ENCODE data around the gene ABCA13. TPM values are rescaled to one million over a fixed set of nuclear protein-coding genes. Genes with fewer than 3 reads are reported as not detected.

The ABCA13 gene
- total RNA-seq, 1 donor from 2014 or later, result 2.2 TPM

DNA sequence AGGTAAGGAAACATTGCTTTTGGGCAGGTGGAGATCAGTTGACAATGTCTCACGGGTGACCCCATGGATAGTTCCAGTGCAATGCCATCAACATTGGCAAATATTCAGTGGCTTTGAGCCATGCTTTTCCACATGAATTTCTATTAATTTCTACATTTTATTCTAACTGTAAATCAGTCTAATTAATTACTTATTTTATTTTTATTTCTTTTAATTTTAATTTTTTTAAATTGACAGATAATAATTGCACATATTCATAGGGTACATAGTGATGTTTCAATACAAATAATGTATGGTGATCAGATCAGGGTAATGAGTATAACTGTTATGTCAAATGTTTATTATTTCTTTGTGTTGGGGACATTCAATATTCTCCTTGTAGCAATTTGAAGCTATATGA, 3.8 kb downstream of the ABCA13 start:
- TF ChIP-seq, protein P1, sequence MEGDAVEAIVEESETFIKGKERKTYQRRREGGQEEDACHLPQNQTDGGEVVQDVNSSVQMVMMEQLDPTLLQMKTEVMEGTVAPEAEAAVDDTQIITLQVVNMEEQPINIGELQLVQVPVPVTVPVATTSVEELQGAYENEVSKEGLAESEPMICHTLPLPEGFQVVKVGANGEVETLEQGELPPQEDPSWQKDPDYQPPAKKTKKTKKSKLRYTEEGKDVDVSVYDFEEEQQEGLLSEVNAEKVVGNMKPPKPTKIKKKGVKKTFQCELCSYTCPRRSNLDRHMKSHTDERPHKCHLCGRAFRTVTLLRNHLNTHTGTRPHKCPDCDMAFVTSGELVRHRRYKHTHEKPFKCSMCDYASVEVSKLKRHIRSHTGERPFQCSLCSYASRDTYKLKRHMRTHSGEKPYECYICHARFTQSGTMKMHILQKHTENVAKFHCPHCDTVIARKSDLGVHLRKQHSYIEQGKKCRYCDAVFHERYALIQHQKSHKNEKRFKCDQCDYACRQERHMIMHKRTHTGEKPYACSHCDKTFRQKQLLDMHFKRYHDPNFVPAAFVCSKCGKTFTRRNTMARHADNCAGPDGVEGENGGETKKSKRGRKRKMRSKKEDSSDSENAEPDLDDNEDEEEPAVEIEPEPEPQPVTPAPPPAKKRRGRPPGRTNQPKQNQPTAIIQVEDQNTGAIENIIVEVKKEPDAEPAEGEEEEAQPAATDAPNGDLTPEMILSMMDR (IDR thresholded peaks at IDR 0.05), result no peak
- H3K27me3 ChIP-seq (ENCODE audit: low read depth), result no peaks in the 10 kb centered on the region
- no peaks in the 10 kb centered on the region for H3K36me3 ChIP-seq
- ATAC-seq (no peak), DNase-seq (no peak)
- intact Hi-C loops (cut with DNase I), result no loop called here
- no peaks in the 10 kb centered on the region for H3K4me1 ChIP-seq
- no peak overlapping the region for H3K4me3 ChIP-seq
- H3K27ac ChIP-seq, result no peak overlapping the region
- no peaks in the 10 kb centered on the region for H3K9me3 ChIP-seq

DNA sequence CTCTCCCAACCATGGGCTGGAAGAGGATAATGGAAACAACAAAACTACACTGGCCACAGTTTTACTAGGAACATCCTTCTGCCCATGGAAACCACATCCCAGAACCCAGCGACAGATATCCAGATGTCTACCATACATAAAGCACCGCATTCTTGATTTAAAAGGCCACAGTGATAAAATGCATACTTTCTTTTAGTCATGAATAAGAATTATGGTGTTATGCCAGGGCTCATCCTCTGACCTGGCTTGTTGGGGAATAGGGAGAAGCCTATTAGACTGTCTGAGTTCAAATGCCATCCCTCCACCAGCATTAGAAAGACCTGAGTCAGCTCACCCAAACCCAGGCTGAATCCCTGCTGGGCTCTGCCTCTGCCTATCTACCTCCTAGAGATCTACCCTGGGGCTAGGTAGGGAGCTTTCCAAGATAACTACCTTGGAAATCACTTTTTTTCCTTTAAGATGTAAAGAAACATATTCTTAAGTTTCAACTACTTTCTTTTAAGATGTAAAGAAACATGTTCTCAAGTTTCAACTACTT, 5.2 kb downstream of the ABCA13 start:
- no peaks in the 10 kb centered on the region for H3K4me1 ChIP-seq
- DNase-seq (no peak), ATAC-seq (no peak)
- H3K27ac ChIP-seq, result no peak overlapping the region
- no peaks in the 10 kb centered on the region for H3K27me3 ChIP-seq (ENCODE audit: low read depth)
- intact Hi-C loops (cut with DNase I), result no loop called here
- no peaks in the 10 kb centered on the region for H3K9me3 ChIP-seq
- no peak overlapping the region for H3K4me3 ChIP-seq
- no peaks in the 10 kb centered on the region for H3K36me3 ChIP-seq
- TF ChIP-seq, protein P1 (IDR thresholded peaks at IDR 0.05), result no peak

DNA sequence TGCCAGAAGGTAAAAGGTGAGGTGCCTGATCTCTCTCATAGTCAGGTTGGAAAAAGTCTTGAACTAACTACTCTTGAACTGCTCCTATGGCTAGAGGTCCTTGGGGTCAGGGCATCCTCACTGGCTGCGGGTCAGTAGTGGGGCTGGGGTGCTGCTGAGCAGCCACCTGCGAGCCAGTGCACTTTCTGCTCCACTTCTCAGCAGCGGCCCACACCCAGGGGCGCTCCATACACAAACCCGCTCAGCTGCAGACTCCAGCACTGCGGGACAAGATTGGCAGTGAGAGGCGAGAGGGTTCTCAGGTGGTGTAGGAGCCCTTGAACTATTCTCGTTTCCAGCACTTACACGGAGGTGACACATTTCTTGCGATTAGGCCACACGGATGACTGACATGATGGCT, 6.0 kb downstream of the ABCA13 start:
- TF ChIP-seq, protein P1 (IDR thresholded peaks at IDR 0.05), result no peak
- no peaks in the 10 kb centered on the region for H3K36me3 ChIP-seq
- H3K9me3 ChIP-seq, result no peaks in the 10 kb centered on the region
- H3K27ac ChIP-seq, result no peak overlapping the region
- H3K4me1 ChIP-seq, result no peaks in the 10 kb centered on the region
- no peaks in the 10 kb centered on the region for H3K27me3 ChIP-seq (ENCODE audit: low read depth)
- peak in 1 of 2 donors; percentile 42 for ATAC-seq
- DNase-seq, result no peak
- intact Hi-C loops (cut with DNase I), result no loop called here
- no peak overlapping the region for H3K4me3 ChIP-seq

DNA sequence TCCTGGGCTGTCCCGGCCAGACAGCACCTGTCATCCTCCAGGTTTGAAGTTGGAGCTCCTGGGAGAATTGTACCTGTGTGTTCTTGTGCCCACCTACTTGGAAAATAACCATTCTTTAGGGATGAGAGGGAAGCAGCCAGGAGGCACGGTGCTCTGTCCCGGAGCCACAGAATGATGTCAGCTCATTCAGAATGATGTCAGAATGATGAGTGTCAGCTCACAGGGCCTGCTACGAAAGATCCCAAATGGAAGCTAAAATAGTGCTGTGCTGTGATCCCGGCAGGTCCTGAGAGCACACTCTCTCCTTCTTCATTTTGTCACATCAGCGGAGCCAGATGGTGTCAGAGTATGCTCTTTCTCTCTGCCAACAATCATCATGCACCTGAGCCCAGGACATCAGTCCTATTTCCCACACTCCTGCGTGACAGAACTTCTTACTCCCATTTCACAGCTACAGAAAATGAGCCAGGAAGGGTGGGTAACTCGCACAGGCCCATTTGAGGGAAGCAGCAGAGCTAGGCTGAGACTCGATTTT, 8.3 kb downstream of the ABCA13 start:
- Histone ChIP-seq H3K27ac (no peak overlapping the region), H3K4me1 (no peaks in the 10 kb centered on the region), H3K27me3 (ENCODE audit: low read depth) (no peaks in the 10 kb centered on the region), H3K4me3 (no peak overlapping the region), H3K36me3 (no peaks in the 10 kb centered on the region), H3K9me3 (no peaks in the 10 kb centered on the region)
- DNase-seq (no peak), ATAC-seq (no peak)
- intact Hi-C loops (cut with DNase I), result no loop called here
- TF ChIP-seq, protein P1 (IDR thresholded peaks at IDR 0.05), result no peak

DNA sequence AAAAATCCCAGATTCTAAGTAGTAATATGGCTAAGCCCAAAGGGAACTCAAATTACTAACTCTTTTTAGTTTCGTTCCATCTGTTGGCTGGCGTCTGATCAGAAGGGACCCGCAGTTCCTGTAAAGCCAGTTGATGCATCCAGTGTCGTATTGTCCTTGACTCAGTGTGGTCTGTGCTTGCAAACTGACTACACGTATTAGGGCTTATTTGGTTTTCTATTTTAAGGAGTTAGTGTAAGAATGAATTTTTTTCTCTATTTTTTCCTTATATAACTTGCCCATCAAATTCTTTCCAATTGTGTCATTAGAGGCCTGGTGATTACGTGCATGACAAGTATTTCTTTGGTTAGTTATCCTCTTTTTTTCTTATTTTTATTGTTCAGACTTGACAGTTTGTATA, 9.7 kb downstream of the ABCA13 start:
- ATAC-seq (no peak), DNase-seq (no peak)
- Histone ChIP-seq H3K4me3 (no peak overlapping the region), H3K9me3 (no peaks in the 10 kb centered on the region), H3K36me3 (no peaks in the 10 kb centered on the region), H3K4me1 (no peaks in the 10 kb centered on the region), H3K27ac (no peak overlapping the region), H3K27me3 (ENCODE audit: low read depth) (no peaks in the 10 kb centered on the region)
- intact Hi-C loops (cut with DNase I), result no loop called here
- TF ChIP-seq, protein P1 (IDR thresholded peaks at IDR 0.05), result no peak
